Esophagus muscularis mucosa (tissue), 4 donors: ENCODE measurements around the gene ASB13. TPM values are rescaled to one million over a fixed set of nuclear protein-coding genes. Genes with fewer than 3 reads are reported as not detected.

Source experiments
- DNase-seq: peaks from one replicate; pipeline ENCODE4 v3.0.0-alpha.2; 2017; ENCODE audit errors: extremely low spot score
- H3K27ac ChIP-seq, 4 donors: fragments of 200-600 bp; sonication (generic); replicated peaks in 1 of 4; 1 replicate in 3 of 4; 2 replicates in 1 of 4; pipeline ENCODE4 v1.5.1; 2016 to 2019; ENCODE audit warnings: mild to moderate bottlenecking in 1 of 4
- H3K27me3 ChIP-seq, 4 donors: fragments of 200-600 bp; sonication (generic); one replicate each; pipeline versions ENCODE4 v1.5.1 to v1.6.0; 2016 to 2019
- H3K36me3 ChIP-seq, 4 donors: fragments of 200-600 bp; sonication (generic); one replicate each; pipeline ENCODE4 v1.5.1; 2016 to 2019
- H3K4me1 ChIP-seq, 4 donors: fragments of 200-600 bp; sonication (generic); one replicate each; pipeline ENCODE4 v1.5.1; 2016 to 2019
- H3K4me3 ChIP-seq, 4 donors: fragments of 200-600 bp; sonication (generic); 1 replicate in 2 of 4; 2 replicates in 2 of 4; pipeline ENCODE4 v1.5.1; 2016 to 2019; ENCODE audit warnings: mild to moderate bottlenecking in 4 of 4, moderate library complexity in 1 of 4
- H3K9me3 ChIP-seq, 4 donors: fragments of 200-600 bp; sonication (generic); 1 replicate in 3 of 4; 2 replicates in 1 of 4; pipeline ENCODE4 v1.5.1; 2016 to 2019
- CTCF ChIP-seq, 3 experiments: fragments of 200-600 bp in 2 of 3; fragments of 450-650 bp in 1 of 3; sonication (generic) in 2 of 3; IDR thresholded peaks; one replicate each; pipeline ENCODE4 v1.5.1; 2017 to 2019; ENCODE audit warnings: antibody characterized with exemption in 3 of 3, mild to moderate bottlenecking in 2 of 3, moderate library complexity in 1 of 3
- EP300 ChIP-seq: sonication (generic); formaldehyde crosslinking; IDR thresholded peaks from one replicate; pipeline ENCODE4 v1.6.1; 2017; ENCODE audit warnings: antibody characterized with exemption
- POLR2A ChIP-seq: fragments of 450-650 bp; IDR thresholded peaks from one replicate; pipeline ENCODE4 v1.6.1; 2017; ENCODE audit warnings: antibody characterized with exemption, moderate library complexity, mild to moderate bottlenecking, low read depth
- POLR2AphosphoS5 ChIP-seq, 2 donors: sonication (generic); formaldehyde crosslinking; IDR thresholded peaks; one replicate each; pipeline ENCODE4 v1.6.1; 2017; ENCODE audit warnings: antibody characterized with exemption in 2 of 2
- WGBS: methylation state at CpG from one replicate; pipeline ENCODE4 v1.1.5; 2018; 5-methylcytosine and 5-hydroxymethylcytosine counted together
- intact Hi-C: fragments of 100-400 bp; cut with DNase I; formaldehyde crosslinking; loops from one replicate; pipeline ENCODE4 v1.15.1; 2023
- total RNA-seq, 4 donors: library from RNA; depleted of rRNA; stranded (reverse); fragments of >200 nt; gene quantifications; one replicate each; pipeline versions ENCODE4 v1.1.0 to v1.2.1, GENCODE V29; 2016

Gene ASB13
- total RNA-seq, 4 donors from 2014 or later: 15.4 to 24.0 (median 17.4) TPM

GRCh38 chr10:5679606-5680005 is 13.2 kb upstream of the ASB13 start:
- Histone ChIP-seq H3K27me3 (peaks cover 0 to 4% (median 0%) of the 10 kb centered on the region in 4 donors), H3K36me3 (no peaks in the 10 kb centered on the region), H3K4me3 (no peak overlapping the region), H3K4me1 (peaks cover 0 to 7% (median 6%) of the 10 kb centered on the region in 4 donors), H3K9me3 (no peaks in the 10 kb centered on the region), H3K27ac (no peak overlapping the region)
- intact Hi-C loops: loop anchor here (10.0 kb wide), 1 partner anchor 195 kb away; no protein-coding TSS in a partner anchor
- WGBS: 80% methylated on average over 2 of the region's 2 CpGs
- no peak for TF ChIP-seq CTCF (IDR thresholded peaks at IDR 0.05)
- no peak for TF ChIP-seq EP300
- no peak for TF ChIP-seq POLR2A
- TF ChIP-seq POLR2AphosphoS5 (IDR thresholded peaks at IDR 0.05): no peak
- no peak for DNase-seq

GRCh38 chr10:5679037-5679435 is 12.6 kb upstream of the ASB13 start:
- 81% methylated on average over 3 of the region's 3 CpGs for WGBS
- no peak for TF ChIP-seq POLR2AphosphoS5 (IDR thresholded peaks at IDR 0.05)
- no peak for TF ChIP-seq POLR2A
- TF ChIP-seq CTCF (IDR thresholded peaks at IDR 0.05): no peak
- TF ChIP-seq EP300: no peak

GRCh38 chr10:5678397-5679036 is 12.1 kb upstream of the ASB13 start:
- H3K4me1 ChIP-seq: no peaks in the 10 kb centered on the region
- H3K4me3 ChIP-seq: no peak overlapping the region
- H3K27me3 ChIP-seq: peaks cover 0 to 4% (median 0%) of the 10 kb centered on the region in 4 donors
- 68% methylated on average over 9 of the region's 9 CpGs for WGBS
- H3K27ac ChIP-seq: no peak overlapping the region
- no peaks in the 10 kb centered on the region for H3K36me3 ChIP-seq
- intact Hi-C loops: no loop called here
- H3K9me3 ChIP-seq: no peaks in the 10 kb centered on the region
- DNase-seq: no peak
- TF ChIP-seq POLR2A: no peak
- TF ChIP-seq POLR2AphosphoS5 (IDR thresholded peaks at IDR 0.05): no peak
- TF ChIP-seq CTCF (IDR thresholded peaks at IDR 0.05): no peak
- no peak for TF ChIP-seq EP300

More at GRCh38 chr10:5679037-5679435, 12.6 kb upstream of the ASB13 start:
- intact Hi-C loops: no loop called here
- no peaks in the 10 kb centered on the region for H3K9me3 ChIP-seq
- no peak for DNase-seq
- H3K4me1 ChIP-seq: peaks cover 0 to 3% (median 2%) of the 10 kb centered on the region in 4 donors
- no peaks in the 10 kb centered on the region for H3K36me3 ChIP-seq
- peaks cover 0 to 4% (median 0%) of the 10 kb centered on the region in 4 donors for H3K27me3 ChIP-seq
- no peak overlapping the region for H3K4me3 ChIP-seq
- no peak overlapping the region for H3K27ac ChIP-seq

- H3K9me3 ChIP-seq: peaks cover 0 to 4% (median 0%) of the 10 kb centered on the region in 4 donors
- peaks cover 5 to 12% (median 10%) of the 10 kb centered on the region in 4 donors for H3K4me1 ChIP-seq
- WGBS: 77% methylated on average over 8 of the region's 8 CpGs
- H3K27me3 ChIP-seq: no peaks in the 10 kb centered on the region
- intact Hi-C loops: no loop called here
- TF ChIP-seq CTCF (IDR thresholded peaks at IDR 0.05) (no peak), POLR2AphosphoS5 (IDR thresholded peaks at IDR 0.05) (no peak), POLR2A (no peak), EP300 (no peak)
- no peak overlapping the region for H3K27ac ChIP-seq
- no peaks in the 10 kb centered on the region for H3K36me3 ChIP-seq
- DNase-seq: peak; percentile 64
- no peak overlapping the region for H3K4me3 ChIP-seq
These were observed 4.4 kb upstream of the ASB13 start for GRCh38 chr10:5670662-5671375.
